K562 (cell line): ENCODE measurements around the gene TRMT2A. TPM values are rescaled to one million over a fixed set of nuclear protein-coding genes. Genes with fewer than 3 reads are reported as not detected.

Experiments
- CHD1 ChIP-seq: fragments of 200-600 bp; sonication (generic); IDR thresholded peaks from one replicate; pipeline ENCODE4 v1.6.1; 2012; ENCODE audit warnings: mild to moderate bottlenecking, moderate library complexity, low read length, inconsistent platforms
- CREB3L1 ChIP-seq: fragments of 450-650 bp; IDR thresholded peaks from 2 replicates; pipeline ENCODE4 v1.6.1; 2014; ENCODE audit warnings: low read depth, mild to moderate bottlenecking, moderate library complexity, borderline replicate concordance
- ELF4 ChIP-seq: fragments of 450-650 bp; formaldehyde crosslinking; IDR thresholded peaks from 2 replicates; pipeline ENCODE4 v1.4.0; 2022; ENCODE audit warnings: missing genetic modification characterization
- FUS ChIP-seq: fragments of 200-400 bp; formaldehyde crosslinking; optimal IDR thresholded peaks from 2 replicates; pipeline ENCODE3; 2017; ENCODE audit warnings: low read depth, low read length
- KAT7 ChIP-seq: sonication (generic); formaldehyde crosslinking; IDR thresholded peaks from 2 replicates; pipeline ENCODE4 v1.8.0; 2022; ENCODE audit warnings: missing genetic modification reagents, mild to moderate bottlenecking, borderline replicate concordance
- KLF16 ChIP-seq: IDR thresholded peaks from 2 replicates; pipeline ENCODE4 v1.6.1; 2016; ENCODE audit warnings: antibody characterized with exemption
- LCOR ChIP-seq: sonication (generic); formaldehyde crosslinking; IDR thresholded peaks from 2 replicates; pipeline ENCODE4 v1.8.0; 2022; ENCODE audit warnings: mild to moderate bottlenecking, missing genetic modification reagents
- MEF2A ChIP-seq: IDR thresholded peaks from 2 replicates; pipeline ENCODE4 v1.6.1; 2011; ENCODE audit warnings: low read depth, mild to moderate bottlenecking, low read length, moderate library complexity; ENCODE audit not compliant: control insufficient read depth
- NFIX ChIP-seq: fragments of 250-450 bp; sonication (Bioruptor Pico); IDR thresholded peaks from 2 replicates; pipeline ENCODE4 v1.4.0; 2020; ENCODE audit warnings: low read depth, mild to moderate bottlenecking, moderate library complexity
- PCBP1 ChIP-seq: fragments of 200-400 bp; formaldehyde crosslinking; IDR thresholded peaks from 2 replicates; pipeline ENCODE4 v1.6.1; 2018; ENCODE audit warnings: mild to moderate bottlenecking, low read depth, low read length; ENCODE audit not compliant: poor library complexity, severe bottlenecking
- RBM22 ChIP-seq: fragments of 200-400 bp; formaldehyde crosslinking; IDR thresholded peaks from 2 replicates; pipeline ENCODE4 v1.6.1; 2018; ENCODE audit warnings: low read length, low read depth; ENCODE audit not compliant: poor library complexity, severe bottlenecking
- SAP30 ChIP-seq: fragments of 200-600 bp; sonication (generic); IDR thresholded peaks from 2 replicates; pipeline ENCODE4 v1.6.1; 2012; ENCODE audit warnings: borderline replicate concordance, low read depth, mild to moderate bottlenecking, moderate library complexity, low read length, control low read depth, inconsistent platforms; ENCODE audit not compliant: insufficient read depth, poor library complexity, severe bottlenecking
- SMAD3 ChIP-seq: fragments of 450-650 bp; formaldehyde crosslinking; conservative IDR thresholded peaks from 2 replicates; pipeline ENCODE4 v1.4.0; 2020; ENCODE audit warnings: mild to moderate bottlenecking
- SRF ChIP-seq, 2 experiments: fragments of 250-450, 450-650 bp in 1 of 2; sonication (Bioruptor Pico) in 1 of 2; sonication (generic) in 1 of 2; formaldehyde crosslinking; IDR thresholded peaks; 2 replicates each; pipeline versions ENCODE4 v1.5.0 to v1.5.1; 2020 to 2022; ENCODE audit warnings: mild to moderate bottlenecking in 1 of 2, missing genetic modification reagents in 1 of 2
- TAF1 ChIP-seq: IDR thresholded peaks from 2 replicates; pipeline ENCODE4 v1.6.1; 2011; ENCODE audit warnings: mild to moderate bottlenecking, low read length, moderate library complexity; ENCODE audit not compliant: insufficient read depth, control insufficient read depth, severe bottlenecking; ENCODE audit errors: extremely low read depth
- TAF9B ChIP-seq: fragments of 450-650 bp; IDR thresholded peaks from 2 replicates; pipeline ENCODE4 v1.6.1; 2018; ENCODE audit warnings: mild to moderate bottlenecking; ENCODE audit not compliant: partially characterized antibody
- TRIM28 ChIP-seq: fragments of 450-650 bp; IDR thresholded peaks from 2 replicates; pipeline ENCODE4 v1.6.1; 2017
- U2AF1 ChIP-seq: fragments of 200-400 bp; formaldehyde crosslinking; optimal IDR thresholded peaks from 2 replicates; pipeline ENCODE3; 2017; ENCODE audit warnings: mild to moderate bottlenecking, low read depth, low read length, moderate library complexity
- ZBTB8A ChIP-seq: fragments of 450-650 bp; IDR thresholded peaks from 2 replicates; pipeline ENCODE4 v1.6.1; 2018; ENCODE audit warnings: mild to moderate bottlenecking, moderate library complexity; ENCODE audit not compliant: partially characterized antibody
- ZBTB9 ChIP-seq: fragments of 450-650 bp; formaldehyde crosslinking; IDR thresholded peaks from 2 replicates; pipeline ENCODE4 v1.4.0; 2020; ENCODE audit warnings: mild to moderate bottlenecking, moderate library complexity
- ZNF12 ChIP-seq: sonication (generic); formaldehyde crosslinking; IDR thresholded peaks from 2 replicates; pipeline ENCODE4 v1.4.0; 2020; ENCODE audit warnings: mild to moderate bottlenecking, missing genetic modification reagents
- ZNF212 ChIP-seq: fragments of 450-650 bp; formaldehyde crosslinking; IDR thresholded peaks from 2 replicates; pipeline ENCODE4 v1.4.0; 2020; ENCODE audit warnings: mild to moderate bottlenecking
- ZNF347 ChIP-seq: fragments of 450-650 bp; formaldehyde crosslinking; IDR thresholded peaks from 2 replicates; pipeline ENCODE4 v1.4.0; 2020; ENCODE audit warnings: low read depth, mild to moderate bottlenecking, moderate library complexity
- ZNF583 ChIP-seq: fragments of 250-450 bp; sonication (Bioruptor Pico); IDR thresholded peaks from 2 replicates; pipeline ENCODE4 v1.4.0; 2020
- polyA plus RNA-seq, 8 experiments: library from polyadenylated mRNA; depleted of rRNA in 4 of 8; stranded (reverse) in 5 of 8; unstranded in 3 of 8; fragments of >200 nt; fragmentation: Nextera tagmentation in 2 of 8; fragmentation: Illumina TruSeq in 1 of 8; extraction: Ambion mirVana in 2 of 8; extraction: Trizol in 1 of 8; gene quantifications; 2 replicates each; pipeline versions ENCODE4 v1.2.1 to v1.2.3, GENCODE V29; 2011 to 2014; ENCODE audit warnings: inconsistent platforms in 1 of 8, missing spikeins in 1 of 8
- total RNA-seq, 7 experiments: library from RNA; depleted of rRNA in 6 of 7; stranded (reverse); fragments of >200 nt in 6 of 7; fragmentation: Illumina TruSeq in 2 of 7; extraction: Trizol in 2 of 7; gene quantifications; 2 replicates each; pipeline versions ENCODE4 v1.2.1 to v1.2.3, GENCODE V29; 2011 to 2021; ENCODE audit warnings: low replicate concordance in 1 of 7
- TF ChIP-seq, protein P1 (sequence below): sonication (generic); formaldehyde crosslinking; IDR thresholded peaks from 2 replicates; pipeline ENCODE4 v1.8.1; 2023; ENCODE audit warnings: mild to moderate bottlenecking, missing genetic modification reagents

Gene TRMT2A
- total and polyA plus RNA-seq, 9 of the 15 experiments (the other 6 are each of a cell fraction or from before 2014, with no cell fraction given): 1.6 to 265 (median 140) TPM

DNA sequence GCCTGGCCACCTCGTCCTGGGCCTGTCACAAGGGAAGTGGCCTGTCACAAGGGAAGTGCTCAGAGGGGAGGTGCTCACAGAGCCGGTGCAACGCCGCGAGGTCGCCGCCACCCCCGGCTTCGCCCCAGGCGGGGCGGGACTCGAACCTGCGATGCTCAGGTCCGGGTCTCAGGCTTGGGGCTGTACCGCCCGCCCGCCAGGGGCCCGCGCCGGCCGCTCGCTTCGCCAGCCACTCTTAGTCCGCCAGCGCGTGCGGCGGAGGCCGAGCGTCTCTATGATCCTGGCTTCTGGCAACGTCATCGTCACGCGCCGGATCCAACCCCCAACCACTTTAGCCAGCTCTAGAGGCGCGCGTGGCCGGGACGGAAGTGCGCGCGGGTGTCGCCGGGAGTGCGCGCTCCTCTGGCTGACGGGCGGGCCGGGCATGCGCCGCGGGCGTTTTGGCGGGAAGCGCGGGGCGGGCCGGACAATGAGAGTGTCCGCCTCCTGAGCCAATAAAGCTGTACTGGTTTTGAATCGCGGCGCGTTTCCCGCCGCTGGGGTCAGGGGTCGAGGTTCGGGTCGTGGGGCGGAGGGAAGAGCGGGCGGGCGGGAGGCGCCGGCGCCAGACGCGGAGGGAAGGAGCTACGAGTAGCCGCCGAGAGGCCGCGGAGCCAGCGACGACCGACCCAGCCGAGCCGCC is at the start of gene TRMT2A (continued):
- TF ChIP-seq TRIM28 (peak; percentile 87), NFIX (no peak), ZBTB8A (no peak), MEF2A (no peak), KLF16 (no peak; the same call in 1 of the 2 replicates), ZNF347 (CRISPR knock-in tag) (no peak), ZNF583 (CRISPR knock-in tag) (peak; percentile 55), ZNF212 (CRISPR knock-in tag) (no peak), ELF4 (CRISPR knock-in tag) (peak; percentile 95), LCOR (CRISPR knock-in tag) (no peak), U2AF1 (no peak), TAF1 (no peak), CREB3L1 (no peak), TAF9B (no peak), ZNF12 (no peak), ZBTB9 (CRISPR knock-in tag) (peak; percentile 98), RBM22 (no peak), SMAD3 (CRISPR knock-in tag) (peak; percentile 87; the same call in 1 of the 2 replicates), SAP30 (no peak), PCBP1 (no peak), FUS (no peak), CHD1 (peak; percentile 96), KAT7 (CRISPR knock-in tag) (no peak), SRF (CRISPR knock-in tag; IDR thresholded peaks at IDR 0.05) (peak in 1 of 2 experiments; percentile 84; a peak in 2 of 4 replicates)
- TF ChIP-seq, protein P1, sequence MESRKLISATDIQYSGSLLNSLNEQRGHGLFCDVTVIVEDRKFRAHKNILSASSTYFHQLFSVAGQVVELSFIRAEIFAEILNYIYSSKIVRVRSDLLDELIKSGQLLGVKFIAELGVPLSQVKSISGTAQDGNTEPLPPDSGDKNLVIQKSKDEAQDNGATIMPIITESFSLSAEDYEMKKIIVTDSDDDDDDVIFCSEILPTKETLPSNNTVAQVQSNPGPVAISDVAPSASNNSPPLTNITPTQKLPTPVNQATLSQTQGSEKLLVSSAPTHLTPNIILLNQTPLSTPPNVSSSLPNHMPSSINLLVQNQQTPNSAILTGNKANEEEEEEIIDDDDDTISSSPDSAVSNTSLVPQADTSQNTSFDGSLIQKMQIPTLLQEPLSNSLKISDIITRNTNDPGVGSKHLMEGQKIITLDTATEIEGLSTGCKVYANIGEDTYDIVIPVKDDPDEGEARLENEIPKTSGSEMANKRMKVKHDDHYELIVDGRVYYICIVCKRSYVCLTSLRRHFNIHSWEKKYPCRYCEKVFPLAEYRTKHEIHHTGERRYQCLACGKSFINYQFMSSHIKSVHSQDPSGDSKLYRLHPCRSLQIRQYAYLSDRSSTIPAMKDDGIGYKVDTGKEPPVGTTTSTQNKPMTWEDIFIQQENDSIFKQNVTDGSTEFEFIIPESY: no peak
